A673 (cell line): ENCODE results near the gene RGS9BP. TPM values are rescaled to one million over a fixed set of nuclear protein-coding genes. Genes with fewer than 3 reads are reported as not detected.

ENCODE experiments used
- BruUV-seq: library from RNA; stranded (reverse); fragments of 400-500 nt; replicated peaks from 2 replicates; lab custom pipeline; 2021; lab: Mats Ljungman, UMichigan
- CTCF ChIA-PET: fragments of 300-600 bp; sonication (Branson Sonifier 250); formaldehyde crosslinking; loops from one replicate; lab custom pipeline; 2022; ENCODE audit warnings: antibody characterized with exemption; lab: Charles Lee
- POLR2A ChIA-PET: fragments of 300-600 bp; sonication (Branson Sonifier 250); formaldehyde crosslinking; loops from one replicate; lab custom pipeline; 2022; ENCODE audit warnings: antibody characterized with exemption; ENCODE audit not compliant: low non-redundant PET; lab: Charles Lee
- DNase-seq: peaks from one replicate; pipeline ENCODE4 v3.0.0-alpha.2; 2015; ENCODE audit warnings: low spot score
- H3K27ac ChIP-seq: fragments of 200-600 bp; sonication (generic); 2 replicates; pipeline ENCODE4 v1.5.1; 2016; ENCODE audit warnings: mixed run types, low read depth, mild to moderate bottlenecking, mixed read lengths, antibody characterized with exemption, low read length; ENCODE audit not compliant: poor library complexity, severe bottlenecking
- H3K27me3 ChIP-seq: fragments of 200-600 bp; sonication (generic); replicated peaks from 2 replicates; pipeline ENCODE4 v1.6.1; 2017; ENCODE audit warnings: mixed run types, low read depth, mild to moderate bottlenecking, mixed read lengths, antibody characterized with exemption, low read length; ENCODE audit not compliant: insufficient read depth, poor library complexity
- H3K36me3 ChIP-seq: fragments of 200-600 bp; sonication (generic); 2 replicates; pipeline ENCODE4 v1.6.1; 2016; ENCODE audit warnings: mixed run types, mild to moderate bottlenecking, mixed read lengths, antibody characterized with exemption, low read length; ENCODE audit not compliant: insufficient read depth, poor library complexity, severe bottlenecking
- H3K4me1 ChIP-seq: fragments of 200-600 bp; sonication (generic); 2 replicates; pipeline ENCODE4 v1.6.1; 2017; ENCODE audit warnings: mixed run types, mild to moderate bottlenecking, mixed read lengths, antibody characterized with exemption, low read length; ENCODE audit not compliant: insufficient read depth, poor library complexity, severe bottlenecking
- H3K4me3 ChIP-seq: fragments of 200-600 bp; sonication (generic); 2 replicates; pipeline ENCODE4 v1.5.1; 2016; ENCODE audit warnings: low read depth, mixed run types, mild to moderate bottlenecking, mixed read lengths, low read length; ENCODE audit not compliant: poor library complexity, severe bottlenecking
- H3K9me3 ChIP-seq: fragments of 200-600 bp; sonication (generic); 2 replicates; pipeline ENCODE4 v1.6.1; 2016; ENCODE audit warnings: mixed run types, low read depth, mild to moderate bottlenecking, mixed read lengths, antibody characterized with exemption, low read length; ENCODE audit not compliant: poor library complexity, severe bottlenecking
- EZH2 ChIP-seq: fragments of 200-600 bp; sonication (generic); IDR thresholded peaks from 2 replicates; pipeline ENCODE4 v1.6.1; 2017; ENCODE audit warnings: borderline replicate concordance, low read depth, mild to moderate bottlenecking, mixed read lengths, antibody characterized with exemption, low read length; ENCODE audit not compliant: poor library complexity, severe bottlenecking
- intact Hi-C: fragments of 100-400 bp; cut with micrococcal nuclease; formaldehyde crosslinking; loops from one replicate; pipeline ENCODE4 v1.10.0; 2022; ENCODE audit not compliant: unreplicated experiment
- total RNA-seq: library from RNA; stranded (reverse); gene quantifications from 2 replicates; pipeline ENCODE4 v1.2.3, GENCODE V29; 2021
- TF ChIP-seq, protein P1 (sequence below): fragments of 300-800, 200-600 bp; sonication (generic); conservative IDR thresholded peaks from 2 replicates; pipeline ENCODE4 v1.5.1; 2017; ENCODE audit warnings: low read depth, mild to moderate bottlenecking, antibody characterized with exemption, low read length, moderate library complexity, mixed read lengths

Gene RGS9BP
- total RNA-seq, 1 experiment from 2014 or later: 0.15 TPM

DNA sequence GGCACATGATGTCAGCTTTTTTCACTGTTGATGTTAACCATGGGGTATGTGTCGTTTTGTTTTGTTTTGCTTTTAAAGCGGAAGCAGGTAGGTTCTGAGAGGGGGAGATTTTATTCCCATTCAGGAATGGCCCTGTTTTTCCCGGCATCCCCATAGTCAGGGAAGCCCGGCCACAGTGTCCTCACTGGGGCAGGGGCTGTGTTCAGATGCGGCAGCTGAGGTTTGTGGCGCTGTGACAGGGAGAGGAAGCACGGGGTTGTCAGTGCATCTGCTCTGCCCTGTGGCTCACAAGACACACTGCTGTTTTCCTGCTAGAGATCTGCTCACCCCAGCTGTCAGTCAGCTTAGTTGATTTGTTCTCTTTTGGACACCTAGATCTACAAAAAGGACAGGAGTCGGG is 28.3 kb upstream of the RGS9BP start:
- no peak for DNase-seq
- H3K4me1 ChIP-seq: peaks cover 8% of the 10 kb centered on the region
- H3K27me3 ChIP-seq: no peaks in the 10 kb centered on the region
- H3K9me3 ChIP-seq: no peaks in the 10 kb centered on the region
- no TSS peak for BruUV-seq
- ChIA-PET CTCF (no interaction called here), POLR2A (no interaction called here)
- H3K27ac ChIP-seq: no peak overlapping the region
- TF ChIP-seq EZH2: no peak
- TF ChIP-seq, protein P1, sequence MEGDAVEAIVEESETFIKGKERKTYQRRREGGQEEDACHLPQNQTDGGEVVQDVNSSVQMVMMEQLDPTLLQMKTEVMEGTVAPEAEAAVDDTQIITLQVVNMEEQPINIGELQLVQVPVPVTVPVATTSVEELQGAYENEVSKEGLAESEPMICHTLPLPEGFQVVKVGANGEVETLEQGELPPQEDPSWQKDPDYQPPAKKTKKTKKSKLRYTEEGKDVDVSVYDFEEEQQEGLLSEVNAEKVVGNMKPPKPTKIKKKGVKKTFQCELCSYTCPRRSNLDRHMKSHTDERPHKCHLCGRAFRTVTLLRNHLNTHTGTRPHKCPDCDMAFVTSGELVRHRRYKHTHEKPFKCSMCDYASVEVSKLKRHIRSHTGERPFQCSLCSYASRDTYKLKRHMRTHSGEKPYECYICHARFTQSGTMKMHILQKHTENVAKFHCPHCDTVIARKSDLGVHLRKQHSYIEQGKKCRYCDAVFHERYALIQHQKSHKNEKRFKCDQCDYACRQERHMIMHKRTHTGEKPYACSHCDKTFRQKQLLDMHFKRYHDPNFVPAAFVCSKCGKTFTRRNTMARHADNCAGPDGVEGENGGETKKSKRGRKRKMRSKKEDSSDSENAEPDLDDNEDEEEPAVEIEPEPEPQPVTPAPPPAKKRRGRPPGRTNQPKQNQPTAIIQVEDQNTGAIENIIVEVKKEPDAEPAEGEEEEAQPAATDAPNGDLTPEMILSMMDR: no peak
- no peak overlapping the region for H3K4me3 ChIP-seq
- intact Hi-C loops: no loop called here
- H3K36me3 ChIP-seq: peaks cover 19% of the 10 kb centered on the region

DNA sequence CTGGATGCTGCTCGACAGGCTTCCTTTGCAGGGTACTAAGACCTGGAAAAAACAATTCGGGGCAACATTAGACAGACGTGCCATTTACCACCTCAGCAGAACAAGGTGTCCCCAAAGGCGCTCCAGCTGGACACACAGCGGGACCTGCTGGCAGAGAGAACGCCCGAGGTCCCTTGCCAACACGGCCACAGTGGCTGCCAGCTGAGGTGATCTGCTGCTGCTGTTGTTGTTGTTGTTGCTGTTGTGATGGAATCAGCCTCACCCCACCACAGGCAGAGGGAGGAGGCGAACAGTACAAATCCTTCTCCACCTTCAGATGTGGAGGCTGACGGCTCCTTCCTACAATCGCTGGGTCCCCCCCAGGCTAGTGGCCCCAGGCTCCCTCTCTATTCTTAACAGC is 25.9 kb upstream of the RGS9BP start:
- no TSS peak for BruUV-seq
- no peak for TF ChIP-seq EZH2
- TF ChIP-seq, protein P1: no peak
- CTCF ChIA-PET: no interaction called here

DNA sequence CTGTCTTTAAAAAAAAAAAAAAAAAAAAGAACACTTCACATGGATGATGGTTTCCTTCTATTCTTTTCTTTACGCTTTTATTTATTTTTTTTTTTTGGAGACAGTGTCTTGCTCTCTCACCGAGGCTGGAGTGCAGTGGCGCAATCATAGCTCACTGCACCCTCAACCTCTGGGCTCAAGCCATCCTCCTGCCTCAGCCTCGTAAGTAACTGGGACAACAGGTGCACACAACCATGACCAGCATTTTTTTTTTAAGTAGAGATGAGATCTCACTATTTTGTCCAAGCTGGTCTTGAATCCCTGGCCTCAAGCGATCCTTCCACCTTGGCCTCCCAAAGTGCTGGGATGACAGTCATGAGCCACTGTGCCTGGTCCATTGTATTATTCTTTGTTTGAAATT is 25.0 kb upstream of the RGS9BP start:
- no peak overlapping the region for H3K4me3 ChIP-seq
- intact Hi-C loops: no loop called here
- TF ChIP-seq, protein P1: no peak
- TF ChIP-seq EZH2: no peak
- no peaks in the 10 kb centered on the region for H3K9me3 ChIP-seq
- no peak for DNase-seq
- no TSS peak for BruUV-seq
- no peaks in the 10 kb centered on the region for H3K36me3 ChIP-seq
- POLR2A ChIA-PET: no interaction called here
- H3K4me1 ChIP-seq: peaks cover 8% of the 10 kb centered on the region
- no peak overlapping the region for H3K27ac ChIP-seq
- H3K27me3 ChIP-seq: no peaks in the 10 kb centered on the region
- CTCF ChIA-PET: interaction anchor here (0.7 kb wide), 1 partner anchor 43 kb away, joined by 10 read pairs; no protein-coding TSS in a partner anchor

More for the DNA sequence above, 25.9 kb upstream of the RGS9BP start:
- POLR2A ChIA-PET: no interaction called here
- intact Hi-C loops: no loop called here
- Histone ChIP-seq H3K27ac (no peak overlapping the region), H3K4me1 (peaks cover 8% of the 10 kb centered on the region), H3K4me3 (no peak overlapping the region), H3K27me3 (no peaks in the 10 kb centered on the region), H3K9me3 (no peaks in the 10 kb centered on the region), H3K36me3 (no peaks in the 10 kb centered on the region)
- no peak for DNase-seq
